Activated B cell treated with CpG ODN at 0.5 μM for 24 hours (primary cell): Measurements from ENCODE around the gene ZC3H12C. TPM values are rescaled to one million over a fixed set of nuclear protein-coding genes. Genes with fewer than 3 reads are reported as not detected.

Source experiments
- ATAC-seq: fragments of 200-7000 bp; cut with Tn5 transposase; one replicate; pipeline ENCODE4 v1.10.0; 2021; ENCODE audit warnings: low read depth, mild to moderate bottlenecking, moderate library complexity
- CTCF ChIA-PET: fragments of 350-600 bp; sonication (Branson Sonifier 250); formaldehyde crosslinking; loops from one replicate; lab custom pipeline; 2021; ENCODE audit warnings: antibody characterized with exemption; lab: Charles Lee
- POLR2A ChIA-PET: fragments of 350-600 bp; sonication (Branson Sonifier 250); formaldehyde crosslinking; loops from one replicate; lab custom pipeline; 2021; ENCODE audit warnings: antibody characterized with exemption; lab: Charles Lee
- DNase-seq: peaks from one replicate; pipeline ENCODE4 v3.0.0; 2022
- H3K27ac Mint-ChIP-seq: one replicate; pipeline ENCODE4 v1.8.0; 2020; ENCODE audit warnings: mixed read lengths
- H3K27me3 Mint-ChIP-seq: one replicate; pipeline ENCODE4 v1.8.0; 2021; ENCODE audit warnings: mixed read lengths
- H3K36me3 Mint-ChIP-seq: one replicate; pipeline ENCODE4 v1.8.0; 2021; ENCODE audit warnings: low read depth, mixed read lengths
- H3K4me1 Mint-ChIP-seq: one replicate; pipeline ENCODE4 v1.8.0; 2021; ENCODE audit warnings: mixed read lengths
- H3K4me3 Mint-ChIP-seq: one replicate; pipeline ENCODE4 v1.8.0; 2020; ENCODE audit warnings: mild to moderate bottlenecking, mixed read lengths
- H3K9me3 Mint-ChIP-seq: one replicate; pipeline ENCODE4 v1.8.0; 2020; ENCODE audit warnings: mixed read lengths
- intact Hi-C: fragments of 100-400 bp; cut with micrococcal nuclease; formaldehyde crosslinking; loops from one replicate; pipeline ENCODE4 v1.15.1; 2024
- total RNA-seq: library from RNA; stranded (reverse); gene quantifications from 2 replicates; pipeline ENCODE4 v1.2.3, GENCODE V29; 2022
- TF ChIP-seq, protein P1 (sequence below): fragments of 200-600 bp; IDR thresholded peaks from one replicate; pipeline ENCODE4 v1.8.0; 2022; ENCODE audit warnings: antibody characterized with exemption, mild to moderate bottlenecking

ZC3H12C gene
- 0.83 and 0.95 TPM in 2 replicates for total RNA-seq

DNA sequence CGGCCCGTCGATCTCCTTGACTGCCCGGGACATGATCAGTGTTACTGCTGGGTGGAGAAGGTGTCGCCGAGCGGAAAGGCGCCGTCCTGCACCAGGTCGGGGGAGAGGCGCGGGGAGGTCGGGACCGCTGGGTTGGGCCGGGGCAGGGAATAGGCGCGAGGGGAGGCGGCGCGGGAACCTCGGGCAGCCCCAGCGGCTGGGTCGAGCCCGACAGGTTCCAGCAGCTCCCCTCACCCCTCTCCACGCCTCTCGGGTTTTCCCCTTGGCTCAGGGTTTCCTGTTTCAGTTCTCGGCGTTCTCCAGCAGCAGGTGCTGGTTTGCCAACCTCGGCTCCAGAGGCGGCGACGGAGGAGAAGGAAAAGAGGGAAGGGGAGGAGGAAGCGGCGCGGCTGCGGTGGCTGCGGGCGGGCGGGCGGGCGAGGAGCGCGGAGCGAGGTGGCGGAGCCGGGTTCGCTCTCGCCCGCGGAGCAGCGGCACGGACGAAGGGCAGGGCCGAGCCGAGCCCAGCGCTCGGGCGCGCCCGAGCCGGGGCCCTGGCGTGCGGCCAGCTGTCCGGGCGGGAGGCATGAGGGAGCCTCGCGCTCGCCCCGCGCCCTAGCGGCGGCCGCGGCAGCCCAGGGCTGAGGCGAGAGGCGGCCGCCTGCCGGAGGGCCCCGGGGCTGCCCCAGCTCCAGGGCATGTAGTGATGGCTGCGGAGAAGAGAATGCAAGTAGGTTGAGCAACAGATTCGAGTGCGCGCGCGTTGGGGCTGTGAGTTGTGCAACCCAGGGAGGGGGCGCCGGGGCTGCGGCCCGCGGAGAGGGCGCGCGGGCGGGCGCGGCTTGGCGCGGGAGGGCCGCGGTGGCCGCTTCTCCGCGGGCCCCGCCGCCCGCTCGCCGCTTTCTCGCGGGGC lies at the start of gene ZC3H12C:
Gene ZC3H12C, plus strand, starts transcription at position 878 of the 892 bp plus-strand sequence. CDS start 20 bp downstream, outside the sequence.
- intact Hi-C loops: loop anchor here (1.0 to 5.0 kb wide), 4 partner anchors 66 to 340 kb away; no protein-coding TSS in a partner anchor

DNA sequence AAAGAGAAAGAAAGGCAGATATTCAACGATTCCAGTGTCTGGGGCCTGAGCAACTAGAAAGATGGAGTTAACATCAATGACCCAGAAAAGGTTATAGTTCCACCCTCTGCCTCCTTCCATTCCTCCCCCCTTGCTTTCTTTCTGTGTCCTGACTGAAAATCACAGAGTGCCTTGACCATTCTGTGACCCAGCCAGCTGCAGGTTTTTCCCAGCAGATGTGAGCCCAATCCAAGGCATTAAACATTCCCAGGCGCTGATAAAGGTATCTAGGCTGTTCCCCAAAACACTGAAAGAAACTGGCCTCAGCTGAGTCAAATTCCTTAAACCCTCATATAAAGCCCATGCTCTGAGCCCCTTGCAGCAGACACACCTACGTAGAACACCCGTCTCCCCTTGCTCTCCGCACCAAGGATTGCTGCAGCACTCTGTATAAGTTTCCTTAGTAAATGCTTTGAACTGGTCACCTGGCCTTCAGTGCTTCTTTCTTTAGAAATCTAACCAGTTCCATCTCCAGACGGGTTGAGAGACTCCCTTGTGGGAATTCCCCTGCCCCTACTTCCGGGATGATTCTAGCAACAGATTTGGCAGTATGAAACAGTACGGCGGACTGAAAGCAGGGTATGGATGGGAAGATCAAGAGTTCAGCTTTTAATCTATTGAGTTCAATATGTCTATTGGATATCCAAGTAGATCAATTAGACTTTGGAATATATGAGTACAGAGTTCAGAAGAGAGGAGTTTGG lies 48.8 kb upstream of the ZC3H12C start:
- DNase-seq: no peak
- TF ChIP-seq, protein P1, sequence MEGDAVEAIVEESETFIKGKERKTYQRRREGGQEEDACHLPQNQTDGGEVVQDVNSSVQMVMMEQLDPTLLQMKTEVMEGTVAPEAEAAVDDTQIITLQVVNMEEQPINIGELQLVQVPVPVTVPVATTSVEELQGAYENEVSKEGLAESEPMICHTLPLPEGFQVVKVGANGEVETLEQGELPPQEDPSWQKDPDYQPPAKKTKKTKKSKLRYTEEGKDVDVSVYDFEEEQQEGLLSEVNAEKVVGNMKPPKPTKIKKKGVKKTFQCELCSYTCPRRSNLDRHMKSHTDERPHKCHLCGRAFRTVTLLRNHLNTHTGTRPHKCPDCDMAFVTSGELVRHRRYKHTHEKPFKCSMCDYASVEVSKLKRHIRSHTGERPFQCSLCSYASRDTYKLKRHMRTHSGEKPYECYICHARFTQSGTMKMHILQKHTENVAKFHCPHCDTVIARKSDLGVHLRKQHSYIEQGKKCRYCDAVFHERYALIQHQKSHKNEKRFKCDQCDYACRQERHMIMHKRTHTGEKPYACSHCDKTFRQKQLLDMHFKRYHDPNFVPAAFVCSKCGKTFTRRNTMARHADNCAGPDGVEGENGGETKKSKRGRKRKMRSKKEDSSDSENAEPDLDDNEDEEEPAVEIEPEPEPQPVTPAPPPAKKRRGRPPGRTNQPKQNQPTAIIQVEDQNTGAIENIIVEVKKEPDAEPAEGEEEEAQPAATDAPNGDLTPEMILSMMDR: no peak
- ChIA-PET CTCF (no interaction called here), POLR2A (no interaction called here)
- H3K27me3 Mint-ChIP-seq: peaks cover 39% of the 10 kb centered on the region
- no peak overlapping the region for H3K27ac Mint-ChIP-seq
- H3K9me3 Mint-ChIP-seq: no peaks in the 10 kb centered on the region
- intact Hi-C loops: no loop called here
- no peak for ATAC-seq
- H3K36me3 Mint-ChIP-seq: no peaks in the 10 kb centered on the region
- H3K4me1 Mint-ChIP-seq: no peaks in the 10 kb centered on the region
- no peak overlapping the region for H3K4me3 Mint-ChIP-seq

More for the DNA sequence above, at the start of gene ZC3H12C:
- peaks cover 43% of the 10 kb centered on the region for H3K27me3 Mint-ChIP-seq
- peaks cover 12% of the 10 kb centered on the region for H3K4me1 Mint-ChIP-seq
- peak within 1 kb of the TSS; percentile 33 for H3K27ac Mint-ChIP-seq
- peak; percentile 79 for ATAC-seq
- H3K4me3 Mint-ChIP-seq: peak within 1 kb of the TSS; percentile 88
- TF ChIP-seq, protein P1: no peak
- POLR2A ChIA-PET: interaction anchor here (0.6 kb wide), 2 partner anchors 122 to 1994 kb away, joined by 3 read pairs; partner anchors contain the start of genes SDHD and TIMM8B
- peak; percentile 40 for DNase-seq
- no peaks in the 10 kb centered on the region for H3K9me3 Mint-ChIP-seq
- CTCF ChIA-PET: interaction anchor here (0.6 to 1.0 kb wide), 2 partner anchors 147 to 362 kb away, joined by 4 to 8 read pairs; no protein-coding TSS in a partner anchor
- H3K36me3 Mint-ChIP-seq: no peaks in the 10 kb centered on the region

DNA sequence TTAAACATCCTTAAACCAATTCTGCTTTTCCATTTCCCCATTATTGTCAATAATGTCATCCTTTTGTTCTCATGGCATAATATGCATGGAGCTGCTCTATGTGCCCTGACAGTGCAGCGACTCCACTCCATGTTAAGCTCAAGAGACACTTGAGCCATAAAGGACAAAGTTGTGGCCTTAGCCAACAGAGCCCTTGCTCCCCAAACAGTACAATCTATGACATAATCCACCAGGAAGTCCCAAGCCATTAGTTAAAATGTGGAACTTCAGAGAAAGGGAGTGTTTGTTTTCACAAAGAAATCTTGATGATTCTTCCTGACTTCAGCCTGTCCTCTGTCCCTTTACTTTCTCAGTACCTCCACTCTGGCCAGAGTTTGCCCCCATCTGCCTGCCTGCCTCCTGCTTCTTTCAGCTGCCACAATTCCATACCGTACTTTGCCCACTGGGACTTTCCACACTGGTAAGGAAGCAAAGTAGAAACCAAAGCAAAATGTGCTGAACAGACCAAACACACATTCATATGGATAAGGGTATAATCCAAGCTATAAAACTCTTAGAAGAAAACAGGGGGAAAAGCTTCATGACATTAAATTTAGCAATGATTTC lies 46.3 kb upstream of the ZC3H12C start:
- intact Hi-C loops: no loop called here
- TF ChIP-seq, protein P1: no peak
- Mint-ChIP-seq H3K9me3 (no peaks in the 10 kb centered on the region), H3K4me3 (no peak overlapping the region), H3K27me3 (peaks cover 25% of the 10 kb centered on the region), H3K27ac (no peak overlapping the region), H3K36me3 (no peaks in the 10 kb centered on the region), H3K4me1 (no peaks in the 10 kb centered on the region)
- DNase-seq (no peak), ATAC-seq (no peak)
- POLR2A ChIA-PET: no interaction called here
- CTCF ChIA-PET: no interaction called here

DNA sequence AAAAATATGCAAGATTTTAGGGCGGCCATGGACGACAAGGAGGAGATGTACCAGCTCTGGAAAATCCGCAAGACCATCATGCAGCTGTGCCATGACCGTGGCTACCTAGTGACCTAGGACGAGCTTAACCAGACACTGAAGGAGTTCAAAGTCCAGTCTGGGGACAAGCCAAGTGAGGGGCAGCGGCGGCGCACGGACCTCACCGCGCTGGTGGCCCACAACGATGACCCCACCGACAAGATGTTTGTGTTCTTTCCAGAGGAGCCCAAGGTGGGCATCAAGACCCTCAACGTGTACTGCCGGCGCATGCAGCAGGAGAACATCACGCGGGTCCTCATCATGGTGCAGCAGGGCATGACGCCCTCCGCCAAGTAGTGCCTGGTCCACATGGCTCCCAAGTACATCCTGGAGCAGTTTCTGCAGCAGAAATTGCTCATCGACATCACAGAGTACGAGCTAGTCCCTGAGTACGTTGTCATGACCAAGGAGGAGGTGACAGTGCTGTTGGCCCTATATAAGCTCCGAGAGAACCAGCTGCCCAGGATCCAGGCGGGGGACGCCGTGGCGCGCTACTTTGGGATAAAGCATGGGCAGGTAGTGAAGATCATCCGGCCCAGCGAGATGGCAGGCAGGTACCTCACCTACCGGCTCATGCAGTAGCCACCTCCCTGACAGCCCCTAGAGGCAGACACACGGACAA lies 43.5 kb upstream of the ZC3H12C start:
- no peak overlapping the region for H3K4me3 Mint-ChIP-seq
- intact Hi-C loops: no loop called here

More for the DNA sequence above, 43.5 kb upstream of the ZC3H12C start:
- DNase-seq (no peak), ATAC-seq (no peak)
- no peaks in the 10 kb centered on the region for H3K4me1 Mint-ChIP-seq
- ChIA-PET POLR2A (no interaction called here), CTCF (no interaction called here)
- H3K27ac Mint-ChIP-seq: no peak overlapping the region
- TF ChIP-seq, protein P1: no peak
- H3K36me3 Mint-ChIP-seq: no peaks in the 10 kb centered on the region
- H3K27me3 Mint-ChIP-seq: peaks cover 9% of the 10 kb centered on the region
- peaks cover 13% of the 10 kb centered on the region for H3K9me3 Mint-ChIP-seq
